ENCODE results near the gene CENPQ. TPM values are rescaled to one million over a fixed set of nuclear protein-coding genes. Genes with fewer than 3 reads are reported as not detected.

Gene CENPQ
- total RNA-seq, 1 experiment from 2014 or later = 11.3 TPM

DNA sequence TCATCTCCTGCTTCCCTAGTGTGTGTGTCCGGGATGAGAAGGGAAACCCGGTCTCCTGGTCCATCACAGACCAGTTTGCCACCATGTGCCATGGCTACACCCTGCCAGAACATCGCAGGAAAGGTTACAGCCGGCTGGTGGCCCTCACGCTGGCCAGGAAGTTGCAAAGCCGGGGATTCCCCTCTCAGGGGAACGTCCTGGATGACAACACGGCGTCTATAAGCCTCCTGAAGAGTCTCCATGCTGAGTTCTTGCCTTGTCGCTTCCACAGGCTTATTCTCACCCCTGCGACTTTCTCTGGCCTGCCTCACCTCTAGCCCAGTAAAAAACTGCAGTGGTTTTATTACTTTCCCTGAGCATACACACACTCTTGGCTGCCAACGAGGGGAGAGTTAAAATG is 63.4 kb downstream of the CENPQ start (continued):
- TF ChIP-seq, protein P1, sequence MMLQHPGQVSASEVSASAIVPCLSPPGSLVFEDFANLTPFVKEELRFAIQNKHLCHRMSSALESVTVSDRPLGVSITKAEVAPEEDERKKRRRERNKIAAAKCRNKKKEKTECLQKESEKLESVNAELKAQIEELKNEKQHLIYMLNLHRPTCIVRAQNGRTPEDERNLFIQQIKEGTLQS (IDR thresholded peaks at IDR 0.05) = no peak

DNA sequence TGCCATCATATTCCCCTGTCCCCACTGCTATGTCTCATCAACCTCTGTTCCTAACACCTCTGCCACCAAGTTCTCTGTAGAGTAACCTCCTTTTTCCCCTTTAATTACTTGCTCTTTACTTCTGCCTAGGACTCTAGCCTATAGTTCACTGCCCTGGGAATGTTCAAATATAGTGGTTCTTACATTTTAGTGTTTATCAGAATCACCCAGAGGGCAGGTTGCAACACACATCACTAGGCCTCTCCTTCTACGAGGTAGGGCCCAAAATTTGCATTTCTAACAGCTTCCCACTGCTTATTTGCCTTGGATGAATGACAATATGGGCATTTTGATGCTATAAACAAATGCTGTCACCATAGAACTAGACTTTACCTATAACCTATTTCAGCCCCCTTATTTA is 64.2 kb downstream of the CENPQ start:
- Histone ChIP-seq H3K9me2 (ENCODE audit: insufficient read depth) (no peaks in the 10 kb centered on the region), H3K9me3 (ENCODE audit: control insufficient read depth in 1 of 2, insufficient read depth in 1 of 2, low read depth in 1 of 2, low read length in 2 of 2) (no peaks in the 10 kb centered on the region), H3K9ac (ENCODE audit: low read length) (no peak overlapping the region), H3K4me1 (ENCODE audit: control insufficient read depth in 1 of 2, insufficient read depth in 2 of 2, low read length in 2 of 2) (peaks cover 0 to 3% of the 10 kb centered on the region in 2 experiments; a peak in 2 of 4 replicates), H2AFZ (ENCODE audit: low read depth, low read length, poor library complexity, severe bottlenecking) (no peak overlapping the region), H3K27ac (ENCODE audit: low read depth, low read length) (no peak overlapping the region), H3K4me2 (ENCODE audit: low read length) (no peak overlapping the region), H4K20me1 (ENCODE audit: insufficient read depth) (no peaks in the 10 kb centered on the region), H3K79me2 (ENCODE audit: insufficient read depth, low read length) (no peaks in the 10 kb centered on the region), H3K27me3 (ENCODE audit: insufficient read depth, low read length) (no peaks in the 10 kb centered on the region), H3K36me3 (ENCODE audit: control insufficient read depth in 1 of 2, insufficient read depth in 2 of 2, low read length in 2 of 2) (no peaks in the 10 kb centered on the region), H3K4me3 (replicated peaks in 1 of 2; ENCODE audit: low read depth in 1 of 2, low read length in 2 of 2) (no peak overlapping the region)
- BruUV-seq (replicated peaks) = no TSS peak
- RAD21 ChIA-PET (ENCODE audit: low non-redundant PET in 1 of 2, low total read pairs in 2 of 2, uncharacterized antibody in 2 of 2, unreplicated experiment in 2 of 2) = no interaction called here
- POLR2A ChIA-PET = no interaction called here
- CTCF ChIA-PET = no interaction called here
- no peak for TF ChIP-seq EZH2phosphoT487 (IDR thresholded peaks at IDR 0.05; ENCODE audit: borderline replicate concordance)
- no peak for TF ChIP-seq TCF7L2 (IDR thresholded peaks at IDR 0.05; ENCODE audit: borderline replicate concordance, extremely low read depth, insufficient read depth, insufficient read length)
- no peak for TF ChIP-seq ELF1 (IDR thresholded peaks at IDR 0.05; ENCODE audit: borderline replicate concordance, low read depth)
- no peak for TF ChIP-seq CBX3 (IDR thresholded peaks at IDR 0.05; ENCODE audit: low read depth)
- TF ChIP-seq SP1 (IDR thresholded peaks at IDR 0.05; ENCODE audit: low read depth) = no peak
- no peak for TF ChIP-seq POLR2A (IDR thresholded peaks at IDR 0.05; ENCODE audit: borderline replicate concordance, extremely low read depth, insufficient read depth, insufficient read length)
- TF ChIP-seq YY1 (IDR thresholded peaks at IDR 0.05; ENCODE audit: extremely low read depth, insufficient replicate concordance, low read depth, low read length) = no peak
- TF ChIP-seq, protein P1 (IDR thresholded peaks at IDR 0.05) = no peak
- TF ChIP-seq JUND (IDR thresholded peaks at IDR 0.05) = no peak
- TF ChIP-seq, protein P2, sequence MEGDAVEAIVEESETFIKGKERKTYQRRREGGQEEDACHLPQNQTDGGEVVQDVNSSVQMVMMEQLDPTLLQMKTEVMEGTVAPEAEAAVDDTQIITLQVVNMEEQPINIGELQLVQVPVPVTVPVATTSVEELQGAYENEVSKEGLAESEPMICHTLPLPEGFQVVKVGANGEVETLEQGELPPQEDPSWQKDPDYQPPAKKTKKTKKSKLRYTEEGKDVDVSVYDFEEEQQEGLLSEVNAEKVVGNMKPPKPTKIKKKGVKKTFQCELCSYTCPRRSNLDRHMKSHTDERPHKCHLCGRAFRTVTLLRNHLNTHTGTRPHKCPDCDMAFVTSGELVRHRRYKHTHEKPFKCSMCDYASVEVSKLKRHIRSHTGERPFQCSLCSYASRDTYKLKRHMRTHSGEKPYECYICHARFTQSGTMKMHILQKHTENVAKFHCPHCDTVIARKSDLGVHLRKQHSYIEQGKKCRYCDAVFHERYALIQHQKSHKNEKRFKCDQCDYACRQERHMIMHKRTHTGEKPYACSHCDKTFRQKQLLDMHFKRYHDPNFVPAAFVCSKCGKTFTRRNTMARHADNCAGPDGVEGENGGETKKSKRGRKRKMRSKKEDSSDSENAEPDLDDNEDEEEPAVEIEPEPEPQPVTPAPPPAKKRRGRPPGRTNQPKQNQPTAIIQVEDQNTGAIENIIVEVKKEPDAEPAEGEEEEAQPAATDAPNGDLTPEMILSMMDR (IDR thresholded peaks at IDR 0.05 in 2 of 3, conservative IDR thresholded peaks at IDR 0.05 in 1 of 3; ENCODE audit: borderline replicate concordance in 1 of 3, insufficient read depth in 1 of 3, low read depth in 2 of 3, low read length in 2 of 3) = no peak
- TF ChIP-seq, protein P3, sequence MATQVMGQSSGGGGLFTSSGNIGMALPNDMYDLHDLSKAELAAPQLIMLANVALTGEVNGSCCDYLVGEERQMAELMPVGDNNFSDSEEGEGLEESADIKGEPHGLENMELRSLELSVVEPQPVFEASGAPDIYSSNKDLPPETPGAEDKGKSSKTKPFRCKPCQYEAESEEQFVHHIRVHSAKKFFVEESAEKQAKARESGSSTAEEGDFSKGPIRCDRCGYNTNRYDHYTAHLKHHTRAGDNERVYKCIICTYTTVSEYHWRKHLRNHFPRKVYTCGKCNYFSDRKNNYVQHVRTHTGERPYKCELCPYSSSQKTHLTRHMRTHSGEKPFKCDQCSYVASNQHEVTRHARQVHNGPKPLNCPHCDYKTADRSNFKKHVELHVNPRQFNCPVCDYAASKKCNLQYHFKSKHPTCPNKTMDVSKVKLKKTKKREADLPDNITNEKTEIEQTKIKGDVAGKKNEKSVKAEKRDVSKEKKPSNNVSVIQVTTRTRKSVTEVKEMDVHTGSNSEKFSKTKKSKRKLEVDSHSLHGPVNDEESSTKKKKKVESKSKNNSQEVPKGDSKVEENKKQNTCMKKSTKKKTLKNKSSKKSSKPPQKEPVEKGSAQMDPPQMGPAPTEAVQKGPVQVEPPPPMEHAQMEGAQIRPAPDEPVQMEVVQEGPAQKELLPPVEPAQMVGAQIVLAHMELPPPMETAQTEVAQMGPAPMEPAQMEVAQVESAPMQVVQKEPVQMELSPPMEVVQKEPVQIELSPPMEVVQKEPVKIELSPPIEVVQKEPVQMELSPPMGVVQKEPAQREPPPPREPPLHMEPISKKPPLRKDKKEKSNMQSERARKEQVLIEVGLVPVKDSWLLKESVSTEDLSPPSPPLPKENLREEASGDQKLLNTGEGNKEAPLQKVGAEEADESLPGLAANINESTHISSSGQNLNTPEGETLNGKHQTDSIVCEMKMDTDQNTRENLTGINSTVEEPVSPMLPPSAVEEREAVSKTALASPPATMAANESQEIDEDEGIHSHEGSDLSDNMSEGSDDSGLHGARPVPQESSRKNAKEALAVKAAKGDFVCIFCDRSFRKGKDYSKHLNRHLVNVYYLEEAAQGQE (IDR thresholded peaks at IDR 0.05; ENCODE audit: low read depth) = no peak
- TF ChIP-seq SRF (IDR thresholded peaks at IDR 0.05; ENCODE audit: low read depth) = no peak
- TF ChIP-seq ZNF274 (IDR thresholded peaks at IDR 0.05; ENCODE audit: low read depth, low read length) = no peak
- no peak for ATAC-seq
- DNase-seq (ENCODE audit: low read depth, low spot score) = no peak
- intact Hi-C loops (cut with micrococcal nuclease) = no loop called here
